ENCODE results near the gene CFAP107. TPM values are rescaled to one million over a fixed set of nuclear protein-coding genes. Genes with fewer than 3 reads are reported as not detected.

Gene CFAP107
- polyA plus RNA-seq, 1 experiment = 0.04 TPM

DNA sequence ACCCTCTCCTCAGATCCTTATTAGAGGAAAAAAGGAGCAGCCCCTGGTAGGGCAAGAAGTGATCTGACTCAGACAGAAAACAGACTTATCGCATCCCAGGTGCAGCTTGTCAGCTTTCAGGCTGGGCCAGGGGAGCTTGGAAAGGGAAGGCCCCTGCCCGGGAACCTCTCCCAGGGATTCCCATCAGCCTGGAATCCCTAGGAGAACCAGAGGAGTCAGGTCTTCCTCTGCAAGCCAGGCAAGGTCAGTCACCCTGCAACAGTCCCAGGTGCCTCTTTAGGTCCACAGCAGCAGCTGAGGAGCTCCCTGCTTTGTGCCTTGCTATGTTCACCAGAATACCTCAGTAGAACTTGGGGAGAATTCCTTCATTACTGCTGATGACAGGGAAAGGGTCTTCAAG lies 24.6 kb downstream of the CFAP107 start:
- ChIA-PET POLR2A (no interaction called here), CTCF (no interaction called here)
- no peak for DNase-seq (ENCODE audit: low read depth)
- TF ChIP-seq, protein P1, sequence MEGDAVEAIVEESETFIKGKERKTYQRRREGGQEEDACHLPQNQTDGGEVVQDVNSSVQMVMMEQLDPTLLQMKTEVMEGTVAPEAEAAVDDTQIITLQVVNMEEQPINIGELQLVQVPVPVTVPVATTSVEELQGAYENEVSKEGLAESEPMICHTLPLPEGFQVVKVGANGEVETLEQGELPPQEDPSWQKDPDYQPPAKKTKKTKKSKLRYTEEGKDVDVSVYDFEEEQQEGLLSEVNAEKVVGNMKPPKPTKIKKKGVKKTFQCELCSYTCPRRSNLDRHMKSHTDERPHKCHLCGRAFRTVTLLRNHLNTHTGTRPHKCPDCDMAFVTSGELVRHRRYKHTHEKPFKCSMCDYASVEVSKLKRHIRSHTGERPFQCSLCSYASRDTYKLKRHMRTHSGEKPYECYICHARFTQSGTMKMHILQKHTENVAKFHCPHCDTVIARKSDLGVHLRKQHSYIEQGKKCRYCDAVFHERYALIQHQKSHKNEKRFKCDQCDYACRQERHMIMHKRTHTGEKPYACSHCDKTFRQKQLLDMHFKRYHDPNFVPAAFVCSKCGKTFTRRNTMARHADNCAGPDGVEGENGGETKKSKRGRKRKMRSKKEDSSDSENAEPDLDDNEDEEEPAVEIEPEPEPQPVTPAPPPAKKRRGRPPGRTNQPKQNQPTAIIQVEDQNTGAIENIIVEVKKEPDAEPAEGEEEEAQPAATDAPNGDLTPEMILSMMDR (IDR thresholded peaks at IDR 0.05; ENCODE audit: insufficient read depth, low read depth, low read length) = no peak
- no peaks in the 10 kb centered on the region for H3K27me3 ChIP-seq (ENCODE audit: control insufficient read depth, insufficient read depth, low read length)
- no peaks in the 10 kb centered on the region for H3K36me3 ChIP-seq (ENCODE audit: control insufficient read depth, insufficient read depth, low read length)
- H3K4me3 ChIP-seq (ENCODE audit: low read depth, low read length) = no peak overlapping the region

- CTCF ChIA-PET = no interaction called here
Observed at GRCh38 chr1:12771186-12771585, 25.2 kb downstream of the CFAP107 start.

GRCh38 chr1:12772520-12772919 lies 26.5 kb downstream of the CFAP107 start:
- DNase-seq (ENCODE audit: low read depth) = no peak
- ChIA-PET POLR2A (no interaction called here), CTCF (interaction anchor here (1.2 kb wide), 1 partner anchor 14 kb away, joined by 3 read pairs; no protein-coding TSS in a partner anchor)
- no peaks in the 10 kb centered on the region for H3K27me3 ChIP-seq (ENCODE audit: control insufficient read depth, insufficient read depth, low read length)
- H3K36me3 ChIP-seq (ENCODE audit: control insufficient read depth, insufficient read depth, low read length) = no peaks in the 10 kb centered on the region
- no peak overlapping the region for H3K4me3 ChIP-seq (ENCODE audit: low read depth, low read length)
- TF ChIP-seq, protein P1 (IDR thresholded peaks at IDR 0.05; ENCODE audit: insufficient read depth, low read depth, low read length) = no peak

More at GRCh38 chr1:12771186-12771585, 25.2 kb downstream of the CFAP107 start:
- DNase-seq (ENCODE audit: low read depth) = no peak
- POLR2A ChIA-PET = no interaction called here
- Histone ChIP-seq H3K27me3 (ENCODE audit: control insufficient read depth, insufficient read depth, low read length) (no peaks in the 10 kb centered on the region), H3K36me3 (ENCODE audit: control insufficient read depth, insufficient read depth, low read length) (no peaks in the 10 kb centered on the region), H3K4me3 (ENCODE audit: low read depth, low read length) (no peak overlapping the region)
- TF ChIP-seq, protein P1 (IDR thresholded peaks at IDR 0.05; ENCODE audit: insufficient read depth, low read depth, low read length) = no peak

DNA sequence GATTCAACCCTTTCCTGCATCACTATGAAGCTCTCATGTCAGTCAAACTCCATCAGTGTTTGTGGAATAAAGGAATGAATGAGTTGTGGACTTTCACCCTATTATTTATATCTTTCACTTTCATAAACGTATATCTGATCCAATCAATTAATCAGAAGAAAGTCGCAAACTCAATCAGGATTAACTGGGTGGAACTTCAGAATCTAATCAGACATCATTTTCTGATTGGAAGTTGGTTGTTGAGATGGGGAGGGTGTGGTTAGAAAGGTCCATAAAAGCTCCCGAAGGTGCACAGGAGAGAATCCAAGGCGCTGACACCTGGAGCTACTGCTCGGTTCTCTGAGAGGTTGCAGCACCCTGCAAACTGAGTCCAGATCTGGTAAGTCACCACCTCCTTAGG lies 27.4 kb downstream of the CFAP107 start, which contains the start of gene PRAMEF12:
Gene PRAMEF12, plus strand, starts transcription at position 301 of the 400 bp plus-strand sequence. CDS start 1,130 bp downstream, outside the sequence.
- Histone ChIP-seq H3K27me3 (ENCODE audit: control insufficient read depth, insufficient read depth, low read length) (no peaks in the 10 kb centered on the region), H3K4me3 (ENCODE audit: low read depth, low read length) (no peak within 1 kb of the TSS), H3K36me3 (ENCODE audit: control insufficient read depth, insufficient read depth, low read length) (no peaks in the 10 kb centered on the region)
- DNase-seq (ENCODE audit: low read depth) = no peak
- TF ChIP-seq, protein P1 (IDR thresholded peaks at IDR 0.05; ENCODE audit: insufficient read depth, low read depth, low read length) = no peak
- ChIA-PET CTCF (interaction anchor here (1.2 kb wide), 1 partner anchor 15 kb away, joined by 3 read pairs; no protein-coding TSS in a partner anchor), POLR2A (no interaction called here)

- Histone ChIP-seq H3K4me3 (ENCODE audit: low read depth, low read length) (no peak overlapping the region), H3K36me3 (ENCODE audit: control insufficient read depth, insufficient read depth, low read length) (no peaks in the 10 kb centered on the region), H3K27me3 (ENCODE audit: control insufficient read depth, insufficient read depth, low read length) (no peaks in the 10 kb centered on the region)
- ChIA-PET CTCF (interaction anchor here (0.6 to 0.8 kb wide), 2 partner anchors 22 to 117 kb away, joined by 3 read pairs; no protein-coding TSS in a partner anchor), POLR2A (no interaction called here)
- no peak for DNase-seq (ENCODE audit: low read depth)
- TF ChIP-seq, protein P1 (IDR thresholded peaks at IDR 0.05; ENCODE audit: insufficient read depth, low read depth, low read length) = no peak
Observed at GRCh38 chr1:12774801-12775345, 28.9 kb downstream of the CFAP107 start.
